Measurements from ENCODE around the gene C10orf71. TPM values are rescaled to one million over a fixed set of nuclear protein-coding genes. Genes with fewer than 3 reads are reported as not detected.

Gene C10orf71
- total RNA-seq, 2 donors from 2014 or later, result 0.15 TPM; not detected in 1

DNA sequence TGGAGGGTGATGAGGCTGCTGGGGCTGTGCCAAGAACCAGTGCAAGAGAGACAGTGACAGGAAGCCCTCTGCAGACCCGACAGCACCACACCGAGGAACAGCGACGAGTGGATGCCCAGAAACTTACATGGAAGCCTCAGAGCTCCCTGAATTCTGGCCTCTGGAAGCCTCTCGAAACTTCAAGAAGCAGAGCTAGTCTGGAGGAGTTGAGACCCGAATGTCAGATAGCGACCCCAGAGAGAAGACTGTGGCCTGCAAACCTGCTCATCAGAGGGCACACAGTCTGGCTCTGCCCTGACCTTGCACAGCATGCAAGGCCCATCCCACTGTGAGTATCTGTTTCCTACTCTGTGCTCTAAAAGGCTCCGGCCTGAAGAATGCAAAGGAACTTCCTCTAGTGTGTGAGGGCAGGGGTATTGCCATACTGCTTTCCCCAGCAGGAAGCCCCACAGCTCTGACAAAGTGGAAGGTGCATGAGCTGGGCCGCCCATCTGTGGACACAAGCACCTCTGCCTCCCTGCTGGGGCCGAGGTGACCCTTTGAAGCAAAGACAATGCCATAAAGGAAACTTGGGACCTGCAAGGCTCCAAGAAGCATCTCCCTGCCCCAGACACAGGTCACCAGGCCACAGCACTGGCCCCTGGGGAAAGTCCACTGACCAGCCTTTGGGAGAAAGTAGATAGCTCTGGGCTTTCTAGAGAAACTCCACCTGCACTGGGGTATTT lies 10.5 kb upstream of the C10orf71 start:
- H3K9ac ChIP-seq (ENCODE audit: extremely low read depth, low read length, poor library complexity, severe bottlenecking), result no peak overlapping the region
- H3K27ac ChIP-seq (ENCODE audit: low read depth, low read length), result no peak overlapping the region
- H3K9me3 Mint-ChIP-seq, result no peaks in the 10 kb centered on the region
- H3K36me3 ChIP-seq (ENCODE audit: control insufficient read depth, insufficient read depth, low read length), result no peaks in the 10 kb centered on the region
- peaks cover 8% of the 10 kb centered on the region for H3K27me3 Mint-ChIP-seq (ENCODE audit: insufficient read depth)
- no peak overlapping the region for H3K4me3 ChIP-seq (ENCODE audit: low read length)
- H3K4me1 Mint-ChIP-seq, result no peaks in the 10 kb centered on the region
- no peaks in the 10 kb centered on the region for H3K9me3 ChIP-seq (ENCODE audit: control insufficient read depth, low read length)
- TF ChIP-seq CTCF (conservative IDR thresholded peaks at IDR 0.05), result no peak
- H3K4me3 Mint-ChIP-seq, result no peak overlapping the region
- 92 to 93% methylated on average over 6 to 10 of the region's 10 CpGs for WGBS, 2 experiments (ENCODE audit: insufficient coverage in 1 of 2, insufficient read length in 1 of 2)
- peak; percentile 52 for DNase-seq
- H3K36me3 Mint-ChIP-seq (ENCODE audit: low read depth), result no peaks in the 10 kb centered on the region
- no peak overlapping the region for H3K27ac Mint-ChIP-seq
- H3K27me3 ChIP-seq (ENCODE audit: control insufficient read depth, insufficient read depth, low read length, poor library complexity, severe bottlenecking), result no peaks in the 10 kb centered on the region
- no peaks in the 10 kb centered on the region for H3K4me1 ChIP-seq (ENCODE audit: control insufficient read depth, insufficient read depth, low read length)

GRCh38 chr10:49289480-49289879 lies 9.5 kb upstream of the C10orf71 start:
- no peak overlapping the region for H3K4me3 ChIP-seq (ENCODE audit: low read length)
- no peaks in the 10 kb centered on the region for H3K9me3 Mint-ChIP-seq
- no peaks in the 10 kb centered on the region for H3K4me1 ChIP-seq (ENCODE audit: control insufficient read depth, insufficient read depth, low read length)
- no peak overlapping the region for H3K9ac ChIP-seq (ENCODE audit: extremely low read depth, low read length, poor library complexity, severe bottlenecking)
- no peaks in the 10 kb centered on the region for H3K4me1 Mint-ChIP-seq
- H3K9me3 ChIP-seq (ENCODE audit: control insufficient read depth, low read length), result no peaks in the 10 kb centered on the region
- peak; percentile 20 for DNase-seq
- no peaks in the 10 kb centered on the region for H3K36me3 Mint-ChIP-seq (ENCODE audit: low read depth)
- H3K27me3 ChIP-seq (ENCODE audit: control insufficient read depth, insufficient read depth, low read length, poor library complexity, severe bottlenecking), result no peaks in the 10 kb centered on the region
- H3K27me3 Mint-ChIP-seq (ENCODE audit: insufficient read depth), result peaks cover 8% of the 10 kb centered on the region
- H3K27ac ChIP-seq (ENCODE audit: low read depth, low read length), result no peak overlapping the region
- no peaks in the 10 kb centered on the region for H3K36me3 ChIP-seq (ENCODE audit: control insufficient read depth, insufficient read depth, low read length)
- no peak for TF ChIP-seq CTCF (conservative IDR thresholded peaks at IDR 0.05)
- no peak overlapping the region for H3K4me3 Mint-ChIP-seq
- no peak overlapping the region for H3K27ac Mint-ChIP-seq
- WGBS, 2 experiments (ENCODE audit: insufficient coverage in 1 of 2, insufficient read length in 1 of 2), result 55 to 76% methylated on average over 2 to 4 of the region's 4 CpGs

- no peak for TF ChIP-seq CTCF (conservative IDR thresholded peaks at IDR 0.05)
- H3K36me3 ChIP-seq (ENCODE audit: control insufficient read depth, insufficient read depth, low read length), result no peaks in the 10 kb centered on the region
- no peak overlapping the region for H3K4me3 ChIP-seq (ENCODE audit: low read length)
- H3K9ac ChIP-seq (ENCODE audit: extremely low read depth, low read length, poor library complexity, severe bottlenecking), result no peak overlapping the region
- no peaks in the 10 kb centered on the region for H3K9me3 ChIP-seq (ENCODE audit: control insufficient read depth, low read length)
- 86 to 100% methylated on average over 1 of the region's 1 CpG for WGBS, 2 experiments (ENCODE audit: insufficient coverage in 1 of 2, insufficient read length in 1 of 2)
- Mint-ChIP-seq H3K9me3 (no peaks in the 10 kb centered on the region), H3K27me3 (ENCODE audit: insufficient read depth) (peaks cover 8% of the 10 kb centered on the region), H3K4me3 (no peak overlapping the region), H3K4me1 (no peaks in the 10 kb centered on the region), H3K27ac (no peak overlapping the region), H3K36me3 (ENCODE audit: low read depth) (no peaks in the 10 kb centered on the region)
- H3K27ac ChIP-seq (ENCODE audit: low read depth, low read length), result no peak overlapping the region
- no peak for DNase-seq
- no peaks in the 10 kb centered on the region for H3K4me1 ChIP-seq (ENCODE audit: control insufficient read depth, insufficient read depth, low read length)
- H3K27me3 ChIP-seq (ENCODE audit: control insufficient read depth, insufficient read depth, low read length, poor library complexity, severe bottlenecking), result no peaks in the 10 kb centered on the region
These were observed 8.8 kb upstream of the C10orf71 start for GRCh38 chr10:49290131-49290530.

All from endodermal cell (in vitro differentiated cells).